Fibroblast of lung (primary cell): ENCODE data around the gene NATD1. TPM values are rescaled to one million over a fixed set of nuclear protein-coding genes. Genes with fewer than 3 reads are reported as not detected.

Source experiments
- DNase-seq, 2 donors: peaks; one replicate each; pipeline versions ENCODE4 v3.0.0 to v3.0.0-alpha.2; 2010; ENCODE audit warnings: low read depth in 2 of 2
- H2AFZ ChIP-seq: 2 replicates; pipeline ENCODE4 v1.5.1; 2012; ENCODE audit warnings: low read length, control low read depth, inconsistent platforms
- H3K27ac ChIP-seq: 2 replicates; pipeline ENCODE4 v1.5.1; 2011; ENCODE audit warnings: low read length, control low read depth; ENCODE audit not compliant: insufficient read depth
- H3K27me3 ChIP-seq: 2 replicates; pipeline ENCODE4 v1.5.1; 2011; ENCODE audit warnings: mild to moderate bottlenecking, low read length; ENCODE audit not compliant: control insufficient read depth, insufficient read depth
- H3K36me3 ChIP-seq: 2 replicates; pipeline ENCODE4 v1.5.1; 2011; ENCODE audit warnings: low read length; ENCODE audit not compliant: control insufficient read depth, insufficient read depth
- H3K4me1 ChIP-seq: 2 replicates; pipeline ENCODE4 v1.5.1; 2011; ENCODE audit warnings: low read length; ENCODE audit not compliant: control insufficient read depth, insufficient read depth; ENCODE audit errors: extremely low read depth
- H3K4me2 ChIP-seq: 2 replicates; pipeline ENCODE4 v1.5.1; 2011; ENCODE audit warnings: low read length, control low read depth; ENCODE audit not compliant: insufficient read depth; ENCODE audit errors: extremely low read depth
- H3K4me3 ChIP-seq, 4 experiments: fragments of 200-600 bp in 1 of 4; sonication (generic) in 1 of 4; replicated peaks in 1 of 4; 2 replicates each; pipeline ENCODE4 v1.5.1; 2011 to 2016; ENCODE audit warnings: low read length in 4 of 4, low read depth in 3 of 4, mild to moderate bottlenecking in 3 of 4, control low read depth in 2 of 4, inconsistent platforms in 1 of 4, mixed read lengths in 1 of 4; ENCODE audit not compliant: insufficient read depth in 1 of 4; ENCODE audit errors: control extremely low read depth in 1 of 4
- H3K79me2 ChIP-seq: 2 replicates; pipeline ENCODE4 v1.5.1; 2012; ENCODE audit warnings: mild to moderate bottlenecking, low read length, inconsistent platforms; ENCODE audit not compliant: control insufficient read depth, insufficient read depth
- H3K9ac ChIP-seq: 2 replicates; pipeline ENCODE4 v1.5.1; 2011; ENCODE audit warnings: mild to moderate bottlenecking, low read length, control low read depth; ENCODE audit not compliant: insufficient read depth
- H3K9me3 ChIP-seq: 2 replicates; pipeline ENCODE4 v1.5.1; 2012; ENCODE audit warnings: low read depth, low read length; ENCODE audit not compliant: control insufficient read depth, insufficient read depth
- H4K20me1 ChIP-seq: 2 replicates; pipeline ENCODE4 v1.5.1; 2011; ENCODE audit warnings: low read length; ENCODE audit not compliant: control insufficient read depth, insufficient read depth; ENCODE audit errors: extremely low read depth
- EZH2 ChIP-seq: IDR thresholded peaks from 2 replicates; pipeline ENCODE4 v1.5.1; 2012; ENCODE audit warnings: low read length, control low read depth, mild to moderate bottlenecking; ENCODE audit errors: missing control alignments
- polyA plus RNA-seq, 2 donors: library from polyadenylated mRNA; depleted of rRNA in 1 of 2; stranded (reverse) in 1 of 2; unstranded in 1 of 2; fragments of >200 nt; gene quantifications; 2 replicates each; pipeline ENCODE4 v1.2.1, GENCODE V29; 2011 to 2012; ENCODE audit warnings: missing spikeins in 1 of 2
- total RNA-seq: library from RNA; depleted of rRNA; stranded (reverse); fragments of >200 nt; gene quantifications from 2 replicates; pipeline ENCODE4 v1.2.1, GENCODE V29; 2014
- TF ChIP-seq, protein P1 (sequence below), 2 donors: IDR thresholded peaks in 1 of 2; conservative IDR thresholded peaks in 1 of 2; 1 replicate in 1 of 2; 2 replicates in 1 of 2; pipeline ENCODE4 v1.5.1; 2011 to 2012; ENCODE audit warnings: low read length in 2 of 2, control low read depth in 1 of 2, inconsistent platforms in 1 of 2, low read depth in 1 of 2, mild to moderate bottlenecking in 1 of 2

Gene NATD1
- total and polyA plus RNA-seq, 2 donors (not counting 1 experiment from before 2014, with no cell fraction given), result 5.6 to 9.2 TPM

DNA sequence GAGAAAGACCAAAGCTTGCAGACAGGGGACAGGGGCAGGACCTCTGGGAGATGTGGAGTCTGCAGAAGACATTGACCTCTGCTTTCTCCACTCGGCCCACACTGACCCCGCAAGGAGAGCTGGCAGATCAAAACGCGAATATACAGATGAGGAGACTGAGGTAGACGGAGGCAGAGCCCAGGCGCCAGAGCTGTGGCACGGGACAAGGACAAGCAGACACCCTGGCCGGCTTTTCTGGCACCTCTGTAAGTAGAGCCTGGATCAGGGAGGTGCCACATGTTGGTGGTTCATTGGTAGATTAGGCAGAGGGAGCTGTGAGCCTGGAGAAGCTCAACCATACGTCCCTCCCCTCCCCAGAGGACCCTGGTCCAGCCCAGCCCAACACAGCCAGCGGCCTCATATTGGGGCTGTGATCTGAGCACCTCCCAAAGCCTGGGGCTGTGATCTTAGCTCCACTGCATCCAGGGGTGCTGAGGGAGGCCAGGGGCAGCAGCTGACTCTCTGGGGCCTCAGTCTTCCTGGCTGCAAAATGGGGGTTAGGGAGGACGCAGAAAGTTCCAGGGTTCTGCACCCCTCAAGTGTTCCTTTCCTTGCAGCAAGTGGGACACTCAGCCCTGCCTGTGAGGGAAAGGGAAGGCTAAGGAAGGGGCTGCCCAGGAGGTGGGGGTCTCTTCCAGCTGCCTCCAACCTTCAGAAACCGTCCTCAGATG lies 4.0 kb downstream of the NATD1 start:
- TF ChIP-seq EZH2, result no peak
- TF ChIP-seq, protein P1, sequence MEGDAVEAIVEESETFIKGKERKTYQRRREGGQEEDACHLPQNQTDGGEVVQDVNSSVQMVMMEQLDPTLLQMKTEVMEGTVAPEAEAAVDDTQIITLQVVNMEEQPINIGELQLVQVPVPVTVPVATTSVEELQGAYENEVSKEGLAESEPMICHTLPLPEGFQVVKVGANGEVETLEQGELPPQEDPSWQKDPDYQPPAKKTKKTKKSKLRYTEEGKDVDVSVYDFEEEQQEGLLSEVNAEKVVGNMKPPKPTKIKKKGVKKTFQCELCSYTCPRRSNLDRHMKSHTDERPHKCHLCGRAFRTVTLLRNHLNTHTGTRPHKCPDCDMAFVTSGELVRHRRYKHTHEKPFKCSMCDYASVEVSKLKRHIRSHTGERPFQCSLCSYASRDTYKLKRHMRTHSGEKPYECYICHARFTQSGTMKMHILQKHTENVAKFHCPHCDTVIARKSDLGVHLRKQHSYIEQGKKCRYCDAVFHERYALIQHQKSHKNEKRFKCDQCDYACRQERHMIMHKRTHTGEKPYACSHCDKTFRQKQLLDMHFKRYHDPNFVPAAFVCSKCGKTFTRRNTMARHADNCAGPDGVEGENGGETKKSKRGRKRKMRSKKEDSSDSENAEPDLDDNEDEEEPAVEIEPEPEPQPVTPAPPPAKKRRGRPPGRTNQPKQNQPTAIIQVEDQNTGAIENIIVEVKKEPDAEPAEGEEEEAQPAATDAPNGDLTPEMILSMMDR (conservative IDR thresholded peaks at IDR 0.05 in 1 of 2, IDR thresholded peaks at IDR 0.05 in 1 of 2; ENCODE audit: low read depth in 1 of 2, low read length in 2 of 2), result no peak

DNA sequence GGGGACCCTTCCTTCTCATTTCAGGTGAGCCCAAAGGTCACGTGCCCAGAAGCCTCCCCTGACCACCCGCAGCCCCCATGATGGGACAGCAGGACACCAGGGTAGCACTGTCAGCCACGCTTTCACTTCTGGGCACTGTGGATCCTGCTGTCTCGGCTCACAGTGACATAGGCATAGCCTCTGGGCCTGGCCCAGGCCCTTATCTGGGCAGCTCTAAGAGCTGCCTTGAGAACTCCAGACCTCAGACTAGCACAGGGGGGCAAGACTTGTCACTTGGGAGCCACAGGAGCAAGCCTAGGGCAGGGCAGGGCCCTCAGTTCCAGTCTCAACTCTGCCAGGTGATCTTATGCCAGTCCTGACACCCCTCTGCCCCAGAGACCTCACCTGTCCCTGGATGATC lies 4.7 kb downstream of the NATD1 start:
- Histone ChIP-seq H3K9me3 (no peaks in the 10 kb centered on the region), H3K4me1 (no peaks in the 10 kb centered on the region), H2AFZ (no peak overlapping the region), H3K4me2 (no peak overlapping the region), H3K36me3 (no peaks in the 10 kb centered on the region), H3K4me3 (no peak overlapping the region), H3K27ac (no peak overlapping the region), H3K79me2 (no peaks in the 10 kb centered on the region), H4K20me1 (no peaks in the 10 kb centered on the region), H3K27me3 (no peaks in the 10 kb centered on the region), H3K9ac (no peak overlapping the region)
- TF ChIP-seq, protein P1 (conservative IDR thresholded peaks at IDR 0.05 in 1 of 2, IDR thresholded peaks at IDR 0.05 in 1 of 2; ENCODE audit: low read depth in 1 of 2, low read length in 2 of 2), result no peak
- TF ChIP-seq EZH2, result no peak
- DNase-seq, result no peak

More for the DNA sequence above, 4.0 kb downstream of the NATD1 start:
- peaks cover 4% of the 10 kb centered on the region for H3K4me1 ChIP-seq
- H3K27me3 ChIP-seq, result no peaks in the 10 kb centered on the region
- no peaks in the 10 kb centered on the region for H3K9me3 ChIP-seq
- no peaks in the 10 kb centered on the region for H3K79me2 ChIP-seq
- no peaks in the 10 kb centered on the region for H3K36me3 ChIP-seq
- no peak overlapping the region for H3K4me3 ChIP-seq
- H2AFZ ChIP-seq, result no peak overlapping the region
- H3K27ac ChIP-seq, result no peak overlapping the region
- H3K4me2 ChIP-seq, result no peak overlapping the region
- H4K20me1 ChIP-seq, result no peaks in the 10 kb centered on the region
- H3K9ac ChIP-seq, result no peak overlapping the region
- no peak for DNase-seq

DNA sequence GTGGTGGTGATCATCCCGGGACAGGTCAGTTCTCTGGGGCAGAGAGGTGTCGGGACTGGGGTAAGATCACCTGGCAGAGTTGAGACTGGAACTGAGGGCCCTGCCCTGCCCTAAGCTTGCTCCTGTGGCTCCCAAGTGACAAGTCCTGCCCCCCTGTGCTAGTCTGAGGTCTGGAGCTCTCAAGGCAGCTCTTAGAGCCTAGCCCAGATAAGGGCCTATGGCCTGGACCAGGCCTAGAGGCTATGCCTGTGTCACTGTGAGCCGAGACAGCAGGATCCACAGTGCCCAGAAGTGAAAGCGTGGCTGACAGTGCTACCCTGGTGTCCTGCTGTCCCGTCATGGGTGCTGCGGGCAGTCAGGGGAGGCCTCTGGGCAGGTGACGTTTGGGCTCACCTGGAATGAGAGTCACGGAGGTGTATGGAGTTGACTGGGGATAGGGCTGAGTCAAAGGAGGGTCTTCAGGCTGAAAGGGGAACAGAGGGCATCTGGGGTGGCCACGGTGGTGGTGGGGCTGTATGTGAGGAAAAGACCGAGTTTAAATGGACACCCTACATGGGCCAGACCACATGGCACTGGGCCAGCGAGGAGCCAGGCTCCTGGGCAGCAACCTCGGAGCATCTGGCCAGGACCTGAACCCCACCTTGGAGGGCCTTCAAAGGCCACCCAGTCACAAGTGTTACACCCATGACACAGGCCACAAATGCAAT lies 5.5 kb downstream of the NATD1 start:
- no peaks in the 10 kb centered on the region for H3K27me3 ChIP-seq
- no peak for DNase-seq
- no peak overlapping the region for H3K4me2 ChIP-seq
- no peaks in the 10 kb centered on the region for H3K9me3 ChIP-seq
- no peak overlapping the region for H3K9ac ChIP-seq
- no peaks in the 10 kb centered on the region for H3K36me3 ChIP-seq
- H3K27ac ChIP-seq, result no peak overlapping the region
- no peaks in the 10 kb centered on the region for H4K20me1 ChIP-seq
- no peak overlapping the region for H2AFZ ChIP-seq
- H3K4me3 ChIP-seq, result no peak overlapping the region
- TF ChIP-seq, protein P1 (conservative IDR thresholded peaks at IDR 0.05 in 1 of 2, IDR thresholded peaks at IDR 0.05 in 1 of 2; ENCODE audit: low read depth in 1 of 2, low read length in 2 of 2), result no peak
- TF ChIP-seq EZH2, result no peak
- no peaks in the 10 kb centered on the region for H3K4me1 ChIP-seq
- no peaks in the 10 kb centered on the region for H3K79me2 ChIP-seq
